Stimulated activated CD8-positive, alpha-beta memory T cell treated with anti-CD3 and anti-CD28 coated beads, Interleukin-2, amount 100 ng/mL, for 48 hours (primary cell): ENCODE measurements around the gene SCTR.

Source experiments
- DNase-seq, 2 donors: peaks; one replicate each; pipeline ENCODE4 v3.0.0-alpha.2; 2020; ENCODE audit warnings: low read depth in 2 of 2

The SCTR gene

GRCh38 chr2:119488245-119489214 lies 35.8 kb downstream of the SCTR start:
- no peak for DNase-seq

- DNase-seq = no peak
Measured at GRCh38 chr2:119487434-119488244, 36.6 kb downstream of the SCTR start.

- no peak for DNase-seq
Measured at GRCh38 chr2:119486886-119487285, 37.4 kb downstream of the SCTR start.

GRCh38 chr2:119486196-119486827 lies 38.0 kb downstream of the SCTR start:
- no peak for DNase-seq

- no peak for DNase-seq
Measured at GRCh38 chr2:119485336-119486110, 38.8 kb downstream of the SCTR start.

GRCh38 chr2:119484834-119485233 lies 39.4 kb downstream of the SCTR start:
- DNase-seq = no peak

GRCh38 chr2:119483896-119484718 lies 40.2 kb downstream of the SCTR start:
- no peak for DNase-seq

GRCh38 chr2:119483395-119483753 lies 40.9 kb downstream of the SCTR start:
- no peak for DNase-seq

GRCh38 chr2:119482481-119483394 lies 41.5 kb downstream of the SCTR start:
- DNase-seq = no peak

- no peak for DNase-seq
Measured at GRCh38 chr2:119481501-119482455, 42.5 kb downstream of the SCTR start.

GRCh38 chr2:119480718-119481142 lies 43.6 kb downstream of the SCTR start:
- no peak for DNase-seq

GRCh38 chr2:119480184-119480583 lies 44.1 kb downstream of the SCTR start:
- DNase-seq = no peak

GRCh38 chr2:119478978-119479295 lies 45.3 kb downstream of the SCTR start:
- DNase-seq = no peak

- DNase-seq = no peak
Measured at GRCh38 chr2:119478188-119478977, 45.9 kb downstream of the SCTR start.

- DNase-seq = no peak
Measured at GRCh38 chr2:119477113-119477505, 47.2 kb downstream of the SCTR start.

- peak; percentile 6 to 10 for DNase-seq
Measured at GRCh38 chr2:119476301-119477112, 47.8 kb downstream of the SCTR start.

GRCh38 chr2:119475857-119476244 lies 48.4 kb downstream of the SCTR start:
- no peak for DNase-seq
